ENCODE results near the gene GPN1.

The GPN1 gene

GRCh38 chr2:27663285-27664153 lies 34.7 kb downstream of the GPN1 start, which contains the start of the genes SLC4A1AP and SUPT7L:
TSS of gene SLC4A1AP (plus strand) at chr2:27663889. CDS start at chr2:27663915, 26 bp downstream.
TSS of gene SUPT7L (minus strand) at chr2:27663614. CDS start at chr2:27662192, 1,422 bp downstream.
- Histone ChIP-seq H3K9me3 (no peaks in the 10 kb centered on the region), H3K27me3 (no peaks in the 10 kb centered on the region), H3K4me1 (peaks cover 3% of the 10 kb centered on the region; the same call in 1 of the 2 replicates), H3K36me3 (peaks cover 43% of the 10 kb centered on the region), H3K4me3 (ENCODE audit: low read depth, low read length) (peak within 1 kb of the TSS; percentile 91)
- TF ChIP-seq CTCF (IDR thresholded peaks at IDR 0.05; ENCODE audit: low read depth, low read length), result no peak
- DNase-seq, result peak; percentile 84

- no peak for TF ChIP-seq CTCF (IDR thresholded peaks at IDR 0.05; ENCODE audit: low read depth, low read length)
- no peaks in the 10 kb centered on the region for H3K27me3 ChIP-seq
- no peaks in the 10 kb centered on the region for H3K9me3 ChIP-seq
- H3K4me1 ChIP-seq, result peaks cover 3% of the 10 kb centered on the region; the same call in 1 of the 2 replicates
- H3K36me3 ChIP-seq, result peaks cover 46% of the 10 kb centered on the region
- DNase-seq, result peak; percentile 17
- peak overlapping the region; percentile 91 for H3K4me3 ChIP-seq (ENCODE audit: low read depth, low read length)
These were observed 35.3 kb downstream of the GPN1 start for GRCh38 chr2:27664154-27664574.

DNA sequence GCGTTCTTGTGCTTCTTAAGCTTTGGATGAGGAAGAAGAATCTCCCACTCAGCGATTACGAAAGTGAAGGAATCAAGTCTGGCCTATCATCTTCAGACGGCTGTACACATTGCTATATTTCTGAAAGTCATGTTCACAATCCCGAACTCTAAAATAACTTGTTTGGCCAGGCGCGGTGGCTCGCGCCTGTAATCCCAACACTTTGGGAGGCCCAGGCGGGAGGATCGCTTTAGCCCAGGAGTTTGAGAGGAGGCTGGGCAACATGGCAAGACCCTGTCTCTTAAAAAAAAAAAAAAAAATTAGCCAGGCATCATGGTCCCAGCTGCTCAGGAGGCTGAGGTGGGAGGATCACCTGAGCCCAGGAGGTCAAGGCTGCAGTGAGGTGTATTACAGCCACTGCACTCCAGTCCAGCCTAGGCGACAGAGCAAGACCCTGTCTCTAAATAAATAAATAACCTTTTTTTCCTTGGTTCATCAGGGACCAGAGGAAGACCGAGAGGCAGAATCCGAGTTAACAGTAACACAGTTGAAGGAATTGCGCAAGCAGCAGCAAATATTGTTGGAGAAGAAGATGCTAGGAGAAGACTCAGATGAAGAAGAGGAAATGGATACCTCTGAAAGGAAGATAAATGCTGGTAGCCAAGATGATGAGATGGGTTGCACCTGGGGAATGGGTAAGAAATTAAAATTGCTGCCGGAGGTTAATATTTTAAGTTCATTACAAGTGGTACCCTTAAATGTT lies 35.9 kb downstream of the GPN1 start:
- TF ChIP-seq CTCF (IDR thresholded peaks at IDR 0.05; ENCODE audit: low read depth, low read length), result no peak
- Histone ChIP-seq H3K4me3 (ENCODE audit: low read depth, low read length) (peak overlapping the region; percentile 91), H3K36me3 (peaks cover 46% of the 10 kb centered on the region), H3K27me3 (no peaks in the 10 kb centered on the region), H3K9me3 (no peaks in the 10 kb centered on the region), H3K4me1 (peaks cover 3% of the 10 kb centered on the region; the same call in 1 of the 2 replicates)
- no peak for DNase-seq

GRCh38 chr2:27667446-27667845 lies 38.6 kb downstream of the GPN1 start:
- Histone ChIP-seq H3K36me3 (peaks cover 37% of the 10 kb centered on the region), H3K4me3 (ENCODE audit: low read depth, low read length) (no peak overlapping the region)
- DNase-seq, result no peak

DNA sequence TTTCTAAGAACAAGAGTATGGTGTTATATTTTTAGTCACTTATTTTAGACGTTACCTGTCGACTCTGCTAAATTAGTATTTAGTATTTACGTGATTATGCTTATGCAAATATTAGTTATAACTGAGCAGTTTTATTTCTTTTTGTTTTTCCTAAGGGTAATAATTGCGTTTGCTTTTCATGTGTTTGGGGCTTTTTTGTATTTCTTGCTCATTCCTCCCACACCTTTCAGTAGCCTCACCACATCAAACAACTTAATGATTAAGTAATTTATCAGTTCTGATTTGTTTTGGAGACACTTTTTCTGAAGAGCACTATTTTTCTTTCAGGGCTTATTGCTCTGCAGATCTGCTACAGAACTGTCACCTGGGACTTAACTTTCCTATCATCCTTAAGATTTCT lies 42.4 kb downstream of the GPN1 start:
- no peak for TF ChIP-seq CTCF (IDR thresholded peaks at IDR 0.05; ENCODE audit: low read depth, low read length)
- peaks cover 47% of the 10 kb centered on the region for H3K36me3 ChIP-seq
- no peak for DNase-seq
- H3K4me1 ChIP-seq, result no peaks in the 10 kb centered on the region
- H3K4me3 ChIP-seq (ENCODE audit: low read depth, low read length), result no peak overlapping the region
- H3K9me3 ChIP-seq, result no peaks in the 10 kb centered on the region
- no peaks in the 10 kb centered on the region for H3K27me3 ChIP-seq

More at GRCh38 chr2:27667446-27667845, 38.6 kb downstream of the GPN1 start:
- Histone ChIP-seq H3K9me3 (no peaks in the 10 kb centered on the region), H3K27me3 (no peaks in the 10 kb centered on the region), H3K4me1 (peaks cover 3% of the 10 kb centered on the region; the same call in 1 of the 2 replicates)
- TF ChIP-seq CTCF (IDR thresholded peaks at IDR 0.05; ENCODE audit: low read depth, low read length), result no peak

Data from BE2C (cell line).